ENCODE data around the gene KLF14.
"Not testable (repeated sequence)": the region's sequence is repeated elsewhere in the genome, so short reads cannot be mapped to it uniquely, and the experiment has no call there.

Gene KLF14
- total RNA-seq: 0 to 0.06 reads per million in 2 experiments

DNA sequence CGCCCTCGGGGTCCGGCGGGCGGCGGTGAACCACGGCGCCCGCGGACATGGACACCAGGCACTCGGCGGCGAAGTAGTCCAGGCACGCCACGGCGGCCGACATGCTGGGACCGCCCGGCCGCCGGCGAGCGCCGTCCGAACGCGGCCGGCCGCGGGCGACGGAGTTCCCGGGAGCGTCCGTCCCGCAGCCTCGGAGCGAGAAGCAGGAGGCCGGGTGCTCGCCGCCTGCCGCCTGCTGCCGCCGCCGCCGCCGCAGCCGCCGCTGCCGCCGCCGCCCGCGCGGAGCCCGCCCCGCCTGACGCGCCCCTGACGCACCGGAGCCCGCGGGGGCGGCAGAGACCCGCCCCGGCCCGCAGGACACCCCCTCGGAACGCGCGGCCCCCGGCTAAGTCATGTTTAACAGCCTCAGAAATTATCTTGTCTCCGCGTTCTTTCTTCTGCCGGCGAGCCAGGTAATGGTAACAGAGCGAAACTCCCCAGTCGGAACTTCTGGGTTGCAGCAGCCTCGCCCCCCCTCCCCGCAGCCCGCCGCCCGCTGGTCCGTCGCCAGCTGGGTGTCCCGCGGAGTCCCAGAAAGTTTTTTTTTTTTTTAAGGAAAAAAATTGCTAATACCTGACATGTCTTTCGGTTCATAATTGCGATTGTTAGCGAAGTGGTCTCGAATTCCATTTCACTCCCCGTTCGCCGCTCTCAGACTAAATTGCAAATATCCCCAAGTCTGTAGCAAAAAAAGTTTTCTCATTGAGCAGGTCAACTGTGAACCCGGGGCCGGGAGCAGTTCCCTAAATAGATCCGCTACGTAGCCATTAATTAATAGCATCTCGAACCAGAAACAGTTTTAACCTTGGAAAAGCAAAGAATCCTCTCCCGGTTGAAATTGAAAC, at the start of gene KLF14:
Gene KLF14, minus strand, starts transcription at position 277 of the 884 bp plus-strand sequence. Its CDS starts 174 bp downstream, at position 103.
- DNase-seq (ENCODE audit: low read depth): no peak

GRCh38 chr7:130781346-130781745, 47.3 kb upstream of the KLF14 start:
- DNase-seq (ENCODE audit: low read depth): no peak

DNA sequence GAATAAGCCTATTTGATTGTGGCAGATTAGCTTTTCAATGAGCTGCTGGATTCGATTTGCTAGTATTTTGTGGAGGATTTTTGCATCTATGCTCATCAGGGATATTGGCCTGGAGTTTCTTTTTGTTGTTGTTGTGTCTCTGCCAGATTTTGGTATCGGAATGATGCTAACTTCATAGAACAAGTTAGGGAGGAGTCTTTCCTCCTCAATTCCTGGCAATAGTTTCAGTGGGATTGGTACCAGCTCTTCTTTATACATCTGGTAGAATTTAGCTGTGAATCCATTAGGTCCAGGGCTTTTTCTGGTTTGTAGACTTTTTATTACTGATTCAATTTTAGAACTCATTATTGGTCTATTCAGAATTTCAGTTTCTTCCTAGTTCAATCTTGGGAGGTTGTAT, 43.4 kb upstream of the KLF14 start:
- no peak for DNase-seq (ENCODE audit: low read depth)

DNA sequence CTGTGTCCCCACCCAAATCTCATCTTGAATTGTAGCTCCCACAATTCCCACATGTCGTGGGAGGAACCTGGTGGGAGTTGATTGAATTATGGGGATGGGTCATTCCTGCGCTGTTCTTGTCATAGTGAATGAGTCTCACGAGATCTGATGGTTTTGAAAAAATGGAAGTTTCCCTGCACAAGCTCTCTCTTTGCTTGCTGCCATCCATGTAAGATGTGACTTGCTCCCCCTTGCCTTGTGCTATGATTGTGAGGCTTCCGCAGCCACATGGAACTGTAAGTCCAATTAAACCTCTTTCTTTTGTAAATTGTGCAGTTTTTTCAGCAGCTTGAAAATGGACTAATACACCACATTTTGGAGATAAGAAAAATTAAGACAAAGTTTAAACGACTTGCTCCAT, 38.4 kb upstream of the KLF14 start:
- not testable (repeated sequence) for DNase-seq (ENCODE audit: low read depth)

- DNase-seq (ENCODE audit: low read depth): no peak
Measured at GRCh38 chr7:130768854-130769253, 34.8 kb upstream of the KLF14 start.

GRCh38 chr7:130764569-130764968, 30.6 kb upstream of the KLF14 start:
- DNase-seq (ENCODE audit: low read depth): not testable (repeated sequence)

DNA sequence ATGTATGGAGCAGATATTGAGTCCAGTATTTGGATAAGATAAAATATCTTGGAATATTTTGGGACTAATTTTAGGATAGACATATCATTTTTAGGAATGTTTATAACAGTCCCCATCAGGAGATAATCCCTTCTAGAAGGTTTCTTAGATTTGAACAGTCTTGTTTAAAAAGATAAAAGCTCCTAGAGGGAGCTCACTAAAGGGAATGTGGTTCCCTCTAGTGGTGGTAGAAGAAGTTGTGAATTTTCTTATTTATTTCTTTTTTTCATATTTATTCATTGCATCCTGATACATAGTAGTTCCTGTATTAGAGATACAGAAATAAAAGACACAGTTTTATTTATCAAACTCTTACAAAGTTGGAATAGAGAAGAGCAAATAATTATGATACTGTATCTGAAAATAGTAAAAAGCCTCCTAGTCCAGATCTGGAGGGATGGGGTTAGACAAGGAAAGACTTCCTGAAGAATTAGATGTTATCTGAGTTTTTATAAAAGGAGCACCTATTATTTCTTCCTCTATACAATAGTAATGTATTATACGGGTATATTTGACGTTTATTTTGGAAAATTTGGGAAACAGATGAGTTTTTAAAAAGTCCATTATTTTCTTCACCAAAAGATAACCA, 24.5 kb upstream of the KLF14 start:
- DNase-seq (ENCODE audit: low read depth): no peak

GRCh38 chr7:130756316-130756715, 22.3 kb upstream of the KLF14 start:
- no peak for DNase-seq (ENCODE audit: low read depth)

DNA sequence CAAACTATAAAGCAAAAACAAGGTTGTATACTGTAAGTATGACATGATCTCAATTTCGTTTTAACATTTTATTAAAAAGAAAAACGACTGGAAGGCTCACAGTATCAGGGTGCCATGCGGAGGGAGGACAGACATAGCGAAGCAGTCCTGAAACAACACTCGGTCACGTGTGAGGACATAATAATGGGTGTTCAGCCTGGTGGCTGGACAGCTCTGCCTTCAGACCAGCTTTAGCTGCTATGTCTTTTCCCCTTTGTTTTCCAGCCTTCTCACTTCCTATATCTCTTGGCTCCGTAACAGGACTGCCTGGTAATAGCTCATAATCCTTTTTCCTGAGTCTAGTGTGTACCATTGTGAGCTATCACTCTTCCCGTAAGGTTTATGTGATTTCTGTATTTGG, 18.4 kb upstream of the KLF14 start:
- no peak for DNase-seq (ENCODE audit: low read depth)

GRCh38 chr7:130750755-130751154, 16.7 kb upstream of the KLF14 start:
- no peak for DNase-seq (ENCODE audit: low read depth)

DNA sequence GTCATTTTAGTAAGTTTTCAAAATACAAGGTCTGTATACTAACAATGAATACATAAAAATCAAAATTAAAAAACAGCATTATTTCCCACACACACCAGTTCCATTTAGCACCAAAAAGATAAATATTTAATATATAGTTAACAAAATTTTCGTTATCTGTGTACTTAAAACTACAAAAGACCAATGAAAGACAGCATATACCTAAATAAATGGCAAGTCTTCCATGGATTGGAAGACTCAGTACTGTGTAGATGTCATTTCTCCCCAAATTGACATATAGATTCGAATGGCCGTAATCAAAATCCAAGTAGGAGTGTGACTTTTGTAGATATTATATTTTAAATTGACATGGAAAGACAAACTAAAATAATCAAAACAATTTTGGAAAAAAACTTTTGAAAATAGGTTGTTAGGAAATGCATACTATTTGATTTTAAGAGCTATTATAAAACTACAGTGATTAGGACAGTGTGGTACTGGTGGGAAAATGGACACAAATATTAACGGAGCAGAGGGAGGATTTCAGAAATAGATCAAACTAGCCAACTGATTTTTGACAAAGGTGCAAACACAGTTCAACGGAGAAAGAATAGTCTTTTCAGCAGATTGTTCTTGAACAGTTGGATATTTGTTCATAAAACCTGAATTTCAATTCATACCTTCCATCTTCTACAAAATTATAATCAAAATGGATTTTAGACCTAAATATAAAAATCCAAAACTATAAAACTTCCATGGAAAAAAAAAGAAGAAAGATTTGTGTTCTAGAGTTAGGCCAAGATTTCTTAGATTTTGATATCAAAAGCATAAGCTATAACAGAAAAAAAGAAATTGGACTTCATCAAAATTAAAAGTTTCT, 14.8 kb upstream of the KLF14 start:
- no peak for DNase-seq (ENCODE audit: low read depth)

- no peak for DNase-seq (ENCODE audit: low read depth)
Measured at GRCh38 chr7:130741331-130741995, 7.5 kb upstream of the KLF14 start.

GRCh38 chr7:130740606-130741005, 6.6 kb upstream of the KLF14 start:
- DNase-seq (ENCODE audit: low read depth): no peak

- no peak for DNase-seq (ENCODE audit: low read depth)
Measured at GRCh38 chr7:130736298-130736900, 2.4 kb upstream of the KLF14 start.

GRCh38 chr7:130734815-130735716, 1.1 kb upstream of the KLF14 start:
- no peak for DNase-seq (ENCODE audit: low read depth)

- no peak for DNase-seq (ENCODE audit: low read depth)
Measured at GRCh38 chr7:130732980-130733930, 752 bp downstream of the KLF14 start.

- DNase-seq (ENCODE audit: low read depth): no peak
Measured at GRCh38 chr7:130723784-130724183, 10.2 kb downstream of the KLF14 start.

DNA sequence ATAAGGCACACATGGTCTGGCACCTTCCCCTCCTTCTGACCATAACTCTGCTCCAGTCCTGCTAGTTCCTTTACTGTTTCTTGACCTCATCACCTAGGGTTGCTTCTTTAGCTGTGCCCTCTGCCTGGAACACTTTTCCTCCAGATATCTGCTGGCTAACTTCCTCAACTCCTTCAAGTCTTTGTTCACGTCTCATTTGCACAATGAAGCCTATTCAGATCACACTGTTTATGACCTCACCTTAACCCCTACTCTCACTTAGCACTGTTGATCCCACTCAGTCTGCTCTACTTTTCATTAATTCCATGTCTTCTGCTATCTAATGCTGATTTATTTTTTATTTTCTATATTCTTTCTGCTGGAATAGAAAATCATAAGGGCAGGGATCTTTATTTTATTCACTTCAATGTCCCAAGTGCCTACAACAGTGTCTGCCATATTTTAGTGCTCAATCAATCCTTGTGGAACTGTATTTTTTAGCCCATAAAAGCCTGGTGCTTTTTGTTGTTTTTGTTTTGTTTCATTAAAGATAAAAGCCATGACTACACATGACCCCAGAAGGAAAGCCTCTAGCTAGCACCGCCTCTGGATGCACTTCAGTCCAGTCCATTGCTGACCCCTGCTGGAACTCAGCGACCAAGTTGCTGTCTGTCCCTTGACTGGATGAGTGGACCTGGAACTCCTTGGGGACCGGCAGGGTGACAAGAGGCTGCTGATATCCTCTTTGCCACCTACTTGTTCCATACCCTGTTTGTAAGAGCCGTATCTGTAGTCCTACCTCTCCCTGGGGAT, 12.3 kb downstream of the KLF14 start:
- no peak for DNase-seq (ENCODE audit: low read depth)
